22Rv1 (cell line): ENCODE data around the gene GNG11.

Source experiments
- CTCF ChIP-seq: fragments of 450-650 bp; IDR thresholded peaks from 2 replicates; pipeline ENCODE4 v1.5.1; 2017; ENCODE audit warnings: mild to moderate bottlenecking
- ZFX ChIP-seq: fragments of 450-650 bp; IDR thresholded peaks from 2 replicates; pipeline ENCODE4 v1.6.1; 2017; ENCODE audit warnings: antibody characterized with exemption, borderline replicate concordance

DNA sequence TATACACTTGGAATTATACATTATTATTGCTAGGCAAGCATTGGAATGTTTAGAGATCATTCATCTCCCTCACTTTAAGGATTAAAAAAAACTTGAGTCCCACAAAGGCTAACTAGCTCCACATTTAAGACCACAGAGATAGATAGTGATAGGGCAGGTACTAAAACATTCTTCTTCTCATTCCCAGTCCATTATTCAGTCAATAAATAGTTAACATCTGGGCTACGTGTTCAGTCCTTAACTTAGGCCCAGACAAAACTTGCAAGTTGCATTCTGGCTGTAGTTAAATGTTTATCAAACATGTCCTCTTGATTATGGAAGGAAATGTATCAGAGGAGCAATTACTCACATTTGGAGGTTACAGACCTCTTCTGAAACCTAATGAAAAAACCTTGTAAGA, 2.4 kb downstream of the GNG11 start:
- TF ChIP-seq CTCF (no peak), ZFX (no peak)
